Sigmoid colon (tissue), 7 donors: Measurements from ENCODE around the gene FEN1. TPM values are rescaled to one million over a fixed set of nuclear protein-coding genes. Genes with fewer than 3 reads are reported as not detected.

Source experiments
- DNase-seq: peaks from one replicate; pipeline ENCODE4 v3.0.0-alpha.2; 2019
- H3K27ac ChIP-seq, 4 donors: fragments of 200-600 bp; sonication (generic); one replicate each; pipeline ENCODE4 v1.5.1; 2016 to 2019; ENCODE audit warnings: mild to moderate bottlenecking in 1 of 4
- H3K27me3 ChIP-seq, 3 donors: fragments of 200-600 bp; sonication (generic); one replicate each; pipeline ENCODE4 v1.5.1; 2019; ENCODE audit warnings: mild to moderate bottlenecking in 1 of 3
- H3K36me3 ChIP-seq, 4 donors: fragments of 200-600 bp; sonication (generic); one replicate each; pipeline ENCODE4 v1.5.1; 2016 to 2019
- H3K4me1 ChIP-seq, 4 donors: fragments of 200-600 bp; sonication (generic); one replicate each; pipeline ENCODE4 v1.5.1; 2017 to 2019
- H3K4me3 ChIP-seq, 4 donors: fragments of 200-600 bp; sonication (generic); one replicate each; pipeline ENCODE4 v1.5.1; 2017 to 2019; ENCODE audit warnings: mild to moderate bottlenecking in 2 of 4, moderate library complexity in 1 of 4
- H3K9me3 ChIP-seq, 4 donors: fragments of 200-600 bp in 3 of 4; sonication (generic) in 3 of 4; one replicate each; pipeline versions ENCODE4 v1.5.1 to v1.6.1; 2013 to 2019
- EP300 ChIP-seq, 4 donors: sonication (generic); formaldehyde crosslinking; IDR thresholded peaks; one replicate each; pipeline ENCODE4 v1.6.1; 2017; ENCODE audit warnings: antibody characterized with exemption in 4 of 4
- POLR2A ChIP-seq, 2 donors: fragments of 450-650 bp; IDR thresholded peaks; one replicate each; pipeline ENCODE4 v1.6.1; 2016; ENCODE audit warnings: antibody characterized with exemption in 2 of 2, mild to moderate bottlenecking in 2 of 2, moderate library complexity in 2 of 2
- POLR2AphosphoS5 ChIP-seq, 4 donors: sonication (generic); formaldehyde crosslinking; IDR thresholded peaks; one replicate each; pipeline ENCODE4 v1.6.1; 2017; ENCODE audit warnings: antibody characterized with exemption in 4 of 4
- WGBS, 2 donors: extraction: QIAGEN DNeasy Blood & Tissue Kit; methylation state at CpG; one replicate each; pipeline ENCODE4 v1.1.7; 2013; 5-methylcytosine and 5-hydroxymethylcytosine counted together
- intact Hi-C: fragments of 100-400 bp; cut with DNase I; formaldehyde crosslinking; loops from one replicate; pipeline ENCODE4 v1.15.1; 2023
- polyA plus RNA-seq, 3 donors: library from polyadenylated mRNA; stranded (reverse); fragments of 200-250 nt; gene quantifications; one replicate each; pipeline ENCODE4 v1.2.3, GENCODE V29; 2013
- total RNA-seq, 4 donors: library from RNA; depleted of rRNA; stranded (reverse); fragments of >200 nt; gene quantifications; one replicate each; pipeline ENCODE4 v1.1.0, GENCODE V29; 2016
- TF ChIP-seq, protein P1 (sequence below), 4 experiments: fragments of 450-650 bp in 3 of 4; fragments of 200-600 bp in 1 of 4; IDR thresholded peaks; one replicate each; pipeline ENCODE4 v1.5.1; 2016 to 2019; ENCODE audit warnings: antibody characterized with exemption in 4 of 4, mild to moderate bottlenecking in 3 of 4, moderate library complexity in 2 of 4
- donor health status: healthy with polysubstance abuse.
- donor health status: Bipolar disorder and iron deficiency.
- donor health status: healthy.

FEN1 gene
- total and polyA plus RNA-seq, 7 donors, result 4.2 to 39.1 (median 7.5) TPM

DNA sequence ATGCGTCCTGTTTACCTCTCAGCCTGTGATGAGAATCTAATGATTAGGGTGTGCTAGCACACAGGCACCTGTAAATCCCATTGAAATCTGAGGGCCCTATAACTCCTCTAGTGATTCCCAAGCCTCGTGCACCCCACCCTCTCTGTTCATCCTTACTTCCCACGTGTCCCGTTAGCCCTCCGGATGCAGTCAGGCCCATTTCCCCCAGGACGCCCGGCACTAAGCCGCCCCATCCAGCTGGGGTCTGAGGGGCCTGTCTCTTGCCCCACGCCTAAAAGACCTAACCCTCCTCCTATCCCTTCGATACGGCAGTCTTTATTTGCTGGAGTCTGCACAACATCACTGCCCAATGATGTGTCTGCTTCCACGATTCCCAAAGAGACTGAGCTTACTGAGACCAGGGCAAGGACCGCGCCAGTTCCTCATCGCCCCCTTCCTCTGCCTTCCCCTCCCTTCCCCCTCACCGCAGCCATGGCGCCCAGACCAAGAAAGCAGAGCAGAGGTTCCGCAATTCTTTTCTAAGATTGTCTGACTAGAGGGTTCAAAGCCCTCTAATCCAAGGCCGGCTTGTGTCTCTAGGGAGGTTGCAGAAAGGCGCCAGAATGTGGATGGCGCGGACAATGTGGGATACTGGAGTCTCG, 34.3 kb downstream of the FEN1 start:
- H3K27me3 ChIP-seq, result no peaks in the 10 kb centered on the region
- peak overlapping the region; percentile 80 to 86 (median 80) for H3K27ac ChIP-seq
- 19 to 36% methylated on average over 23 of the region's 23 CpGs for WGBS, 2 donors
- H3K4me1 ChIP-seq, result peaks cover 0 to 54% (median 43%) of the 10 kb centered on the region in 4 donors
- no peaks in the 10 kb centered on the region for H3K36me3 ChIP-seq
- H3K4me3 ChIP-seq, result peak overlapping the region; percentile 22 to 71 (median 56)
- no peak for DNase-seq
- intact Hi-C loops, result no loop called here
- TF ChIP-seq POLR2A (IDR thresholded peaks at IDR 0.05) (no peak), EP300 (IDR thresholded peaks at IDR 0.05) (no peak), POLR2AphosphoS5 (IDR thresholded peaks at IDR 0.05) (no peak)
- TF ChIP-seq, protein P1, sequence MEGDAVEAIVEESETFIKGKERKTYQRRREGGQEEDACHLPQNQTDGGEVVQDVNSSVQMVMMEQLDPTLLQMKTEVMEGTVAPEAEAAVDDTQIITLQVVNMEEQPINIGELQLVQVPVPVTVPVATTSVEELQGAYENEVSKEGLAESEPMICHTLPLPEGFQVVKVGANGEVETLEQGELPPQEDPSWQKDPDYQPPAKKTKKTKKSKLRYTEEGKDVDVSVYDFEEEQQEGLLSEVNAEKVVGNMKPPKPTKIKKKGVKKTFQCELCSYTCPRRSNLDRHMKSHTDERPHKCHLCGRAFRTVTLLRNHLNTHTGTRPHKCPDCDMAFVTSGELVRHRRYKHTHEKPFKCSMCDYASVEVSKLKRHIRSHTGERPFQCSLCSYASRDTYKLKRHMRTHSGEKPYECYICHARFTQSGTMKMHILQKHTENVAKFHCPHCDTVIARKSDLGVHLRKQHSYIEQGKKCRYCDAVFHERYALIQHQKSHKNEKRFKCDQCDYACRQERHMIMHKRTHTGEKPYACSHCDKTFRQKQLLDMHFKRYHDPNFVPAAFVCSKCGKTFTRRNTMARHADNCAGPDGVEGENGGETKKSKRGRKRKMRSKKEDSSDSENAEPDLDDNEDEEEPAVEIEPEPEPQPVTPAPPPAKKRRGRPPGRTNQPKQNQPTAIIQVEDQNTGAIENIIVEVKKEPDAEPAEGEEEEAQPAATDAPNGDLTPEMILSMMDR (IDR thresholded peaks at IDR 0.05), result no peak
- H3K9me3 ChIP-seq, result no peaks in the 10 kb centered on the region

DNA sequence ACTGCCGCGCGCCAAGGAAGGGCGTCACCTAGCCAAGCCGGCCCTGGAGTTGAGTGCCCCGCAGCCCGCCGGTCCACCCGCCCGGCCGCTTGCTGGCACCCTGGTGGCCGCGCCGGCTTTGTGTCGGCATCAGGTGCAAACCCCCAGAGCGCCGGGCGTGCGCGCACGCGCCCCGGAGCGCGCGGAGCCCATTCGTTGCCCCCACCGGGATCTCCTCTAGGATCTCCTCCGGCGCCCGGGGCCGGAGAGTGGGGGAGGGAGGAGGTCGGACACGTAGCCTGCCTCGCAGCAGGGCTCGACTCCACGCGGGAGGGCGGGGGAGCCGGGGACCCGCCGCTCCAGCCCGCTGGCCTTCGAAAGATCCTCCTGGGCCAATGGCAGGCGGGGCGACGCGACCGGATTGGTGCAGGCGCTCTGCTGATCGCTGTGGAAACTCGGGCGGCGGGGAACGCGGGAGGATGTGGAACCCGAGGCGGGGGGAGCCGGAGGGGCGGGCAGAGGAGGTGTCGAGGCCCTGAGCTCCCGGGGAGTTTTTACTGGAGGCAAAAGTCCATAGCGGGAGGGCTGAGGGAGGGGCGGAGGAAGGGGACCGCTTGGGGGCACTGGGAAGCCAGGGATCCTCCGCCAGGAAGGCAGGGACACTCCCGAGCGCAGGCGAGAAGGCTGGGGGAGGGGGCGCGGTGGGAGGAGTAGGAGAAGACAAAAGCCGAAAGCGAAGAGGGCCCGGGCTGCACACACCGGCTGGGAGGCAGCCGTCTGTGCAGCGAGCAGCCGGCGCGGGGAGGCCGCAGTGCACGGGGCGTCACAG, 35.1 kb downstream of the FEN1 start, which contains the start of gene FADS2:
TSS of gene FADS2 (plus strand) at position 730 of the 808 bp plus-strand sequence. CDS start 91 bp downstream, outside the sequence.
- TF ChIP-seq, protein P1 (IDR thresholded peaks at IDR 0.05), result no peak
- TF ChIP-seq POLR2AphosphoS5 (IDR thresholded peaks at IDR 0.05), result peak in 3 of 4 donors; percentile 55 to 81 (median 67)
- TF ChIP-seq POLR2A (IDR thresholded peaks at IDR 0.05), result peak; percentile 31 to 39
- Histone ChIP-seq H3K4me3 (peak within 1 kb of the TSS; percentile 22 to 71 (median 56)), H3K9me3 (no peaks in the 10 kb centered on the region), H3K36me3 (no peaks in the 10 kb centered on the region), H3K27me3 (no peaks in the 10 kb centered on the region), H3K27ac (peak within 1 kb of the TSS; percentile 80 to 86 (median 80)), H3K4me1 (peaks cover 0 to 55% (median 43%) of the 10 kb centered on the region in 4 donors)
- peak; percentile 92 for DNase-seq
- 1% methylated on average over 83 of the region's 83 CpGs for WGBS, 2 donors
- intact Hi-C loops, result no loop called here

DNA sequence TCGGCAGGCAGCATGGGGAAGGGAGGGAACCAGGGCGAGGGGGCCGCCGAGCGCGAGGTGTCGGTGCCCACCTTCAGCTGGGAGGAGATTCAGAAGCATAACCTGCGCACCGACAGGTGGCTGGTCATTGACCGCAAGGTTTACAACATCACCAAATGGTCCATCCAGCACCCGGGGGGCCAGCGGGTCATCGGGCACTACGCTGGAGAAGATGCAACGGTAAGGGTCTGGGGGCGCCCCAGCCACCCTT, 35.6 kb downstream of the FEN1 start:
- Histone ChIP-seq H3K27me3 (no peaks in the 10 kb centered on the region), H3K4me1 (peaks cover 0 to 55% (median 43%) of the 10 kb centered on the region in 4 donors), H3K4me3 (peak overlapping the region; percentile 22 to 71 (median 56)), H3K9me3 (no peaks in the 10 kb centered on the region), H3K27ac (peak overlapping the region; percentile 80 to 86 (median 80)), H3K36me3 (no peaks in the 10 kb centered on the region)
- intact Hi-C loops, result no loop called here
- 1 to 3% methylated on average over 16 of the region's 16 CpGs for whole genome bisulfite sequencing, 2 donors
- DNase-seq, result no peak
- TF ChIP-seq, protein P1 (IDR thresholded peaks at IDR 0.05), result no peak
- TF ChIP-seq EP300 (IDR thresholded peaks at IDR 0.05), result no peak
- no peak for TF ChIP-seq POLR2AphosphoS5 (IDR thresholded peaks at IDR 0.05)
- no peak for TF ChIP-seq POLR2A (IDR thresholded peaks at IDR 0.05)

DNA sequence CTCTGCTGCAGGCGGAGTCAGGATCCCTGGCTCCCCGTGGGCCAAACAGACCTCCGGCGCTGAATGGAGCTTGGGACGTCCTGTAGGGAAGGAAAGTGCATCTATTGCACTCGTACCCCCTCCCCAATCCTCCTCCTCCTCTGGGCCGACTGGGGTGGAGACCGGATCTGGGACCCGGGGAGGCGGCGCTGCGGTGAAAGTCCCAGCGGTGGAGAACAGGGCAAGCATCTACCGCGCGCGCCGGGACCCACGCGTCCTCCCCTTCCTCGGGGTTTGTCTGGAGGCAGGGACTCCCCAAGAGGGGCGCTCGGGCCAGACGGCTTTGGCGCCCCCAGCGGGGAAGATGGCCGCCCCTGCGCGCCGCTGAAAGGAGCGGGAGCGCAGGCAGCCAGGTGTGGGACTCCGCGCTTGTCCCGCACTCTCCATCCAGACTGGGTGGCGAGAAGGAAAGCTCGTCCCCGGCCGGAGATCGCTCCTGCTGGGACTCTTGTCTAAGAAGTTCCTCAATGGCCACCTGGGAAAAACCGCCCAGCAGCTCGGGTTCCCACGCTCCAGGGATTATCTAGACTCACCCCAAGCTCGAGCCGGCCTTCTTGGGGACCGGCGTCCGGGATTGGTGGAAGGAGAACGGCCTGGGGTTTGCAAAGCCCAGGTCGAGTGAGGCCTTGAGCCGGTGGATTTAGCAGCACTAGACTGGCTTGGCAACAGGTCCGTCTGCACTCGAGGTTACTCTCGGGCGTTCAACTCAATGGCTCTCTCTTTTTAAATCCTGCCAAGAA, 36.1 kb downstream of the FEN1 start:
- DNase-seq, result peak; percentile 74
- H3K4me1 ChIP-seq, result peaks cover 0 to 55% (median 43%) of the 10 kb centered on the region in 4 donors

More for the DNA sequence above, 36.1 kb downstream of the FEN1 start:
- TF ChIP-seq EP300 (IDR thresholded peaks at IDR 0.05) (no peak), POLR2A (IDR thresholded peaks at IDR 0.05) (no peak), POLR2AphosphoS5 (IDR thresholded peaks at IDR 0.05) (no peak)
- TF ChIP-seq, protein P1 (IDR thresholded peaks at IDR 0.05), result peak in 2 of 4 experiments; percentile 9 to 30
- 3 to 10% methylated on average over 55 of the region's 55 CpGs for WGBS, 2 donors
- no peaks in the 10 kb centered on the region for H3K36me3 ChIP-seq
- H3K4me3 ChIP-seq, result peak overlapping the region; percentile 22 to 71 (median 56)
- intact Hi-C loops, result no loop called here
- peak overlapping the region; percentile 80 to 86 (median 80) for H3K27ac ChIP-seq
- H3K27me3 ChIP-seq, result no peaks in the 10 kb centered on the region
- no peaks in the 10 kb centered on the region for H3K9me3 ChIP-seq
